ENCODE data around the gene SLC25A51.

DNA sequence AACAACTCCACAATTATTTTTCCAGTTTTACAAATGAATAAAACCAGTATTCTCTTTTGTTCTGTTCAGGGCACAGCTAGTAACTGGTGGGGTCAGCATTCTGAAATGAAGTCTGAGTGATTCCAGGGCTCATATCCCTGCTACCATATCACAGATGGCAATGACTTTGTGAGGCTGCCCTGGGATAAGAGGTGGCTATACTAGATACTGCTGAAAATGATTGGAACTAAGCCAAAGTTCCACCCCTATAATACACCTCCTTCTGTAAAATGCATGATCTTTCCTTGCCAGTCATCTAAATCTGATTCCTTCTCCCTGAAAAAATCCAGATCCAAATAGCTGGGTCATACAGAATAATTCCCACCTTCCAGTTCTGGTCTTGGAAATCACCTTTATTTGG, 14.4 kb downstream of the SLC25A51 start:
- TF ChIP-seq, protein P1, sequence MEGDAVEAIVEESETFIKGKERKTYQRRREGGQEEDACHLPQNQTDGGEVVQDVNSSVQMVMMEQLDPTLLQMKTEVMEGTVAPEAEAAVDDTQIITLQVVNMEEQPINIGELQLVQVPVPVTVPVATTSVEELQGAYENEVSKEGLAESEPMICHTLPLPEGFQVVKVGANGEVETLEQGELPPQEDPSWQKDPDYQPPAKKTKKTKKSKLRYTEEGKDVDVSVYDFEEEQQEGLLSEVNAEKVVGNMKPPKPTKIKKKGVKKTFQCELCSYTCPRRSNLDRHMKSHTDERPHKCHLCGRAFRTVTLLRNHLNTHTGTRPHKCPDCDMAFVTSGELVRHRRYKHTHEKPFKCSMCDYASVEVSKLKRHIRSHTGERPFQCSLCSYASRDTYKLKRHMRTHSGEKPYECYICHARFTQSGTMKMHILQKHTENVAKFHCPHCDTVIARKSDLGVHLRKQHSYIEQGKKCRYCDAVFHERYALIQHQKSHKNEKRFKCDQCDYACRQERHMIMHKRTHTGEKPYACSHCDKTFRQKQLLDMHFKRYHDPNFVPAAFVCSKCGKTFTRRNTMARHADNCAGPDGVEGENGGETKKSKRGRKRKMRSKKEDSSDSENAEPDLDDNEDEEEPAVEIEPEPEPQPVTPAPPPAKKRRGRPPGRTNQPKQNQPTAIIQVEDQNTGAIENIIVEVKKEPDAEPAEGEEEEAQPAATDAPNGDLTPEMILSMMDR (IDR thresholded peaks at IDR 0.05): no peak
- no peak for TF ChIP-seq POLR2A (IDR thresholded peaks at IDR 0.05)
- TF ChIP-seq POLR2AphosphoS5 (IDR thresholded peaks at IDR 0.05): no peak
- TF ChIP-seq EP300 (IDR thresholded peaks at IDR 0.05): no peak
